Putamen (tissue), 1 donor: ENCODE measurements around the gene LMTK3.

ENCODE experiments used
- DNase-seq: peaks from one replicate; pipeline ENCODE4 v3.0.0-alpha.2; 2016; ENCODE audit warnings: low spot score

Gene LMTK3

GRCh38 chr19:48469289-48469881 lies 42.2 kb downstream of the LMTK3 start, which contains the start of gene CYTH2:
Gene CYTH2, plus strand, starts transcription at chr19:48469369. Its CDS starts 139 bp downstream, at chr19:48469508.
- peak; percentile 81 for DNase-seq

- peak; percentile 100 for DNase-seq
Measured at GRCh38 chr19:48468772-48469288, 42.8 kb downstream of the LMTK3 start.

GRCh38 chr19:48466561-48467325 lies 44.9 kb downstream of the LMTK3 start:
- DNase-seq, result no peak

- DNase-seq, result no peak
Measured at GRCh38 chr19:48465215-48465614, 46.4 kb downstream of the LMTK3 start.

- no peak for DNase-seq
Measured at GRCh38 chr19:48461982-48462655, 49.5 kb downstream of the LMTK3 start.

- DNase-seq, result no peak
Measured at GRCh38 chr19:48461651-48461981, 50.0 kb downstream of the LMTK3 start.

- no peak for DNase-seq
Measured at GRCh38 chr19:48458016-48458415, 53.6 kb downstream of the LMTK3 start.

- DNase-seq, result no peak
Measured at GRCh38 chr19:48456864-48457263, 54.8 kb downstream of the LMTK3 start.

GRCh38 chr19:48455908-48456562 lies 55.6 kb downstream of the LMTK3 start:
- no peak for DNase-seq

- DNase-seq, result peak; percentile 37
Measured at GRCh38 chr19:48455171-48455907, 56.3 kb downstream of the LMTK3 start, which contains the start of gene KCNJ14. Gene KCNJ14, plus strand, starts transcription at chr19:48455574. Its CDS starts 6,151 bp downstream, at chr19:48461725.

GRCh38 chr19:48454150-48454730 lies 57.4 kb downstream of the LMTK3 start:
- peak; percentile 36 for DNase-seq

- DNase-seq, result no peak
Measured at GRCh38 chr19:48452289-48453190, 59.1 kb downstream of the LMTK3 start.

GRCh38 chr19:48451624-48452023 lies 60.0 kb downstream of the LMTK3 start:
- DNase-seq, result no peak

- no peak for DNase-seq
Measured at GRCh38 chr19:48450863-48451262, 60.8 kb downstream of the LMTK3 start.

- no peak for DNase-seq
Measured at GRCh38 chr19:48450441-48450840, 61.2 kb downstream of the LMTK3 start.

GRCh38 chr19:48448563-48448962 lies 63.1 kb downstream of the LMTK3 start:
- DNase-seq, result no peak

- no peak for DNase-seq
Measured at GRCh38 chr19:48446579-48446978, 65.1 kb downstream of the LMTK3 start.

GRCh38 chr19:48445606-48446481 lies 65.8 kb downstream of the LMTK3 start, which contains the start of gene GRWD1:
Gene GRWD1, plus strand, starts transcription at chr19:48445983. Its CDS starts 23 bp downstream, at chr19:48446006.
- DNase-seq, result peak; percentile 95

GRCh38 chr19:48445256-48445605 lies 66.4 kb downstream of the LMTK3 start:
- no peak for DNase-seq
